ENCODE measurements around the gene DBI.

DNA sequence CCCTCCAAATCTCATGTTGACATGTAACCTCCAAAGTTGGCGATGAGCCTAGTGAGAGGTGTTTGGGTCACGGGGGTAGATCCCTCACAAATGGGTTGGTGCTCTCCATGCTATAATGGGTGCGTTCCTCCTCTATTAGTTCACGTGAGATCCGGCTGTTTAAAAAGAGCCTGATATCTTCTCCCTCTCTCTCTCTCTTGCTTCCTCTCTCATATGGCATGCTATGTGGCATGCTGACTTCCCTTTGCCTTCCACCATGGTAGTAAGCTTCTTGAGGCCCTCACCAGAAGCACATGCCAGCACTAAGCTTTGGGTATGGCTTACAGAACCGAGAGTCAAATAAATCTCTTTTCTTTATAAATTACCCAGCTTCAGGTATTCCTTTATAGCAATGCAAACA, 39.3 kb upstream of the DBI start:
- TF ChIP-seq, protein P1, sequence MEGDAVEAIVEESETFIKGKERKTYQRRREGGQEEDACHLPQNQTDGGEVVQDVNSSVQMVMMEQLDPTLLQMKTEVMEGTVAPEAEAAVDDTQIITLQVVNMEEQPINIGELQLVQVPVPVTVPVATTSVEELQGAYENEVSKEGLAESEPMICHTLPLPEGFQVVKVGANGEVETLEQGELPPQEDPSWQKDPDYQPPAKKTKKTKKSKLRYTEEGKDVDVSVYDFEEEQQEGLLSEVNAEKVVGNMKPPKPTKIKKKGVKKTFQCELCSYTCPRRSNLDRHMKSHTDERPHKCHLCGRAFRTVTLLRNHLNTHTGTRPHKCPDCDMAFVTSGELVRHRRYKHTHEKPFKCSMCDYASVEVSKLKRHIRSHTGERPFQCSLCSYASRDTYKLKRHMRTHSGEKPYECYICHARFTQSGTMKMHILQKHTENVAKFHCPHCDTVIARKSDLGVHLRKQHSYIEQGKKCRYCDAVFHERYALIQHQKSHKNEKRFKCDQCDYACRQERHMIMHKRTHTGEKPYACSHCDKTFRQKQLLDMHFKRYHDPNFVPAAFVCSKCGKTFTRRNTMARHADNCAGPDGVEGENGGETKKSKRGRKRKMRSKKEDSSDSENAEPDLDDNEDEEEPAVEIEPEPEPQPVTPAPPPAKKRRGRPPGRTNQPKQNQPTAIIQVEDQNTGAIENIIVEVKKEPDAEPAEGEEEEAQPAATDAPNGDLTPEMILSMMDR (IDR thresholded peaks at IDR 0.05): no peak
- no peak for TF ChIP-seq POLR2A (IDR thresholded peaks at IDR 0.05)

Data from testis (tissue), 2 donors.